Activated T-cell treated with anti-CD3 and anti-CD28 coated beads for 24 hours (primary cell): ENCODE results near the gene PROK1.

Source experiments
- DNase-seq: peaks from one replicate; pipeline ENCODE4 v3.0.0-alpha.2; 2020; ENCODE audit warnings: low read depth

PROK1 gene

GRCh38 chr1:110465038-110465813, 14.3 kb downstream of the PROK1 start:
- no peak for DNase-seq

DNA sequence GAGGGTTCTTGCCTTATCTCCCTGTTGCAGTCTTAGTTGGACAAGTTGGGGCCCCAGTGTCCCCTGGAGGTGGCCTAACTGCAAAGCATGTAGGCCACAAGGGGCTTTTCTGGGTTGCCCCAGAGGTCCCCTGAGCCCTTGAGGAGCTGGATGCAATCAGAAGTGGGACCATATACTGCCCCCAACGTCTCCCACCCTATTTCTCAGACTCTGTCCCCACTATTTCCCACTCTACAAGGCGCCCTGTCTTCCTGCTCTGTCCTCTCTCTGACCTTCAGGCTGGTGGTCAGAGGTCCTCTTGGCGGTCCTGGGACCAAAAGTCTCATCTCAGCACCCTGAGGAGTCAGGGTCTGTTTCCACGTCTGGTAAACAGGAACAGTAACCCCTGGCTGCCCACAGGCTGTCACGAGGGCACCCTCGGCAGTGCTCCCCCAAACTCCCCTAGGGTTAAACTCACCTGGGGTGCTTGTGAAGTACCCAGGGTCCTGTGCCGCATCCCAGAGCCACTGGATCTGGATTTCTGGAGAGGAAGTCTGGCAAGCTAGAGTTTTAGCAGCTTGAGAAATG, 14.9 kb downstream of the PROK1 start:
- no peak for DNase-seq

- no peak for DNase-seq
These were observed 15.8 kb downstream of the PROK1 start for GRCh38 chr1:110466646-110467280.

GRCh38 chr1:110471131-110471530, 20.2 kb downstream of the PROK1 start:
- DNase-seq, result no peak

DNA sequence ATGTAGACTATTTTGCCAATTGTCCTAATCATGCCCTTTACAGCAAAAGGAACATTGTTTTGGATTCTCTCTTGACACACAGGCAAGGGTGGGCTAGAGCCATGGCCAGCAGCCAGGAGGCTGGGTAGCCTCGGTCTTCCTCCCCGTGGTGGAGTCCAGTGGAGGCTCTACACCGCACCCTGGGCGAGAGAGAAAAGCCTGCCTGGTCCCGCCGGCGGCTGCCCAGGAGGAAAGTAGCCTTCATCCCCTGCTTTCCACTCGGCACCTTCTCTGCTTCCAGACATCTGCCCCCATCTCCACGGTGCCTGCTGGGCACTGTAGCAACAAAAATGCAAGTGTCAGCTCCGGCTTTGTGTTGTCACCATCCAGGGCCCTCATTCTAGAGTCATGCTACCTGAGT, 21.6 kb downstream of the PROK1 start:
- no peak for DNase-seq

GRCh38 chr1:110474444-110474843, 23.5 kb downstream of the PROK1 start:
- DNase-seq, result no peak

GRCh38 chr1:110475362-110476027, 24.5 kb downstream of the PROK1 start:
- DNase-seq, result no peak

GRCh38 chr1:110476028-110476765, 25.2 kb downstream of the PROK1 start:
- no peak for DNase-seq

GRCh38 chr1:110477041-110477440, 26.1 kb downstream of the PROK1 start:
- no peak for DNase-seq

GRCh38 chr1:110477445-110477957, 26.6 kb downstream of the PROK1 start:
- no peak for DNase-seq

- DNase-seq, result no peak
These were observed 27.2 kb downstream of the PROK1 start for GRCh38 chr1:110477967-110478640.

DNA sequence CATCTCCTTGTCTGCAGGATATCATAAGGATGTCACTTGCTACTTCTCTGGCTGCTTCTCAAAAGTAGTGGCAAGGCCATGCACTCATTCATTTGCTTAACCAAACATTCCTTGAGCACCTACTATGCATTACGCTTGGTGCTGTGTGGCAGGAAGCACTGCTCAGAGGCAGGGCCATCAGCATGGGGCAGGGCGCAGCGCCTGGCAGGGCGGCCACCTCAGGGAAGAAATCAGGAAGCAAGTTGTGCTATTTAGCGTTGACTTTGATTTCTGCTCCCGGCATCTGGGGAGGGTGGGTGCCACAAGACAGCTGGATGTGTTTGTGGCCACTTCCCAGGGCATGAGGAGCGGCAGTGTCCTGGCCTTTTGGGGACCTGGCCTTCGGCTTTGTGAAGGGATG, 27.9 kb downstream of the PROK1 start:
- no peak for DNase-seq

DNA sequence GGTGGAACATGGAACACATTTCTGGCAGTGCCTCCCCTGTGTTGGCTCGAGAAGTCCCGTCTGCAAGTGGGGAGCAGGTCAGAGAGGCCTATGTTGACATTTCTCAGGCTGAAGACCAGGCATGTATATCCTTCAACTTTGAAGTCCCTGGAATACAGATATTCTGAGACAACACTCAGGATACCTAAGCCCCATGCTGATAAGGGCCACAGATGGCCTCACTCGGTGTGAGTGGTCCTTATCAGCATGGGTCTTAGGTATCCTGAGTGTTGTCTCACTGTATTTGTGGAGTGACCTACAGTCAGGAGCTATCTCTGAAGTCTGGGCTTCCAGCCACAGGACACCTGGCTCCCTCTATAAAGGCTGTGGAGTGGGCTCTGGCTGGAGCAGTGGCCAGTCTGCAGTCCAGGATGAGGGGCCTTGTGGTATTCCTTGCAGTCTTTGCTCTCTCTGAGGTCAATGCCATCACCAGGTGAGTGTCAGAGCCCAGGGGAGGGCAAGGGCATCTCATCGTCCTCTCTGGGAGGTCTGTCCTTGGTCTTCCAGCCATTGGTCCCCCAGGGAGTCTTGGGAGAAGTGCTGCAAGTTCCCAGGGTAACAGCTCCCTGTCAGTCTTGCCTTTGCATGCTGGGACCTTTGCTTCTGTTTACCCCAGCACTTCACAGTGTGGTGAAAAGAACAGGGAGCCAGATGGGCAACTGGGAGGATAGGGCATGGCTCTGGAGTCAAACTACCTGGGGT, 29.6 kb downstream of the PROK1 start:
- no peak for DNase-seq

- DNase-seq, result no peak
These were observed 31.1 kb downstream of the PROK1 start for GRCh38 chr1:110481968-110482623.

DNA sequence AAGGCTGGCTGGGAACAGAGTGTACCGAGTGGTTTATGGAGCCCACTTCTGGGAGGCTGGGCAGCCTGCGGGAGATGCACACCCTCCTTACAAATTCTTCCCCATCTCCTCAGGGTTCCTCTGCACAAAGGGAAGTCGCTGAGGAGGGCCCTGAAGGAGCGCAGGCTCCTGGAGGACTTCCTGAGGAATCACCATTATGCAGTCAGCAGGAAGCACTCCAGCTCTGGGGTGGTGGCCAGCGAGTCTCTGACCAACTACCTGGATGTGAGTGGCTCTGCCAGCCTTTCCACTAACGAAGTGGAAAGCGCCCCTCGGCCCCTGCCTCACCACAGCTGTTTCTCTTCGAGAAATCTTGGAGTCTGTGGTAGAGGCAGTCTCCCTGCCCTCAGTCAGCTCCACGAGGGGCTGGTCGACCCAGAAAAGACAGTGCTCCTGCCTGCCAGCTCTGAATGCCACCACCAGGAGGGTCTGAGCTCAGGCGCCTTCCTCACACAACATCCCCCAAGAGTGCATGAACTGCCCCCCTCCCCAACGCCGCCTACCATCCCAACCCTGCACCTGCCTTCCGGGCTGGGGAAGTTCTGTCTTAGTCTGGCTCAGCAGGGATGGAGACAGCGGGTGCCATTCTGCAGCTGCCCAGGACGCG, 31.8 kb downstream of the PROK1 start:
- DNase-seq, result no peak

- DNase-seq, result no peak
These were observed 32.3 kb downstream of the PROK1 start for GRCh38 chr1:110483308-110483685.

DNA sequence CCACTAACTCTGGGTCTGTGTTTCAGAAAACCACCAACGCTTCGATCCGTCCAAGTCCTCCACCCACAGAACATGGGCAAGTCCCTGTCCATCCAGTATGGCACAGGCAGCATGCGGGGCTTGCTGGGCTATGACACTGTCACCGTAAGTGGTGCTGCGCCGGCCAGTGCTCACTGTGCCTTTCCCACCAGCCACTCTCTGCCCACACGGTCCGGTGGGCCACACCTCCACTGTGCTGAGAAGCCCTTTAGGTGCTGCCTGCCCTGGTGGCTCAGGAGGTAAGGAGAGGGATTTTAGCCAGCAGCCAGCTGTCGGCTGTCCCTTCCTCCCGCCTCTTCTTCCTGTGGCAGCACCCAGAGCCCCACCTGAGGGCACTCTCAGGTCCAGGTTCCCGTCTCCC, 33.9 kb downstream of the PROK1 start:
- no peak for DNase-seq

GRCh38 chr1:110485725-110486124, 34.8 kb downstream of the PROK1 start:
- no peak for DNase-seq

- no peak for DNase-seq
These were observed 36.8 kb downstream of the PROK1 start for GRCh38 chr1:110487726-110488125.

GRCh38 chr1:110488161-110488560, 37.2 kb downstream of the PROK1 start:
- DNase-seq, result no peak
